Mesendoderm (in vitro differentiated cells): ENCODE data around the gene TNIK.
A peak's percentile ranks its signal among the peaks of the same experiment; 100 is the strongest.

ENCODE experiments used
- DNase-seq: peaks from one replicate; pipeline ENCODE4 v3.0.0; 2013
- H2AK5ac ChIP-seq: 2 replicates; pipeline ENCODE4 v1.6.1; 2013; ENCODE audit warnings: low read length, inconsistent platforms
- H2BK120ac ChIP-seq: 2 replicates; pipeline ENCODE4 v1.6.1; 2013; ENCODE audit warnings: low read depth, mild to moderate bottlenecking, low read length, moderate library complexity, mixed read lengths
- H2BK15ac ChIP-seq: replicated peaks from 2 replicates; pipeline ENCODE4 v1.6.1; 2013; ENCODE audit warnings: low read depth, mild to moderate bottlenecking, moderate library complexity
- H2BK5ac ChIP-seq: 2 replicates; pipeline ENCODE4 v1.6.1; 2013; ENCODE audit warnings: low read length, inconsistent platforms
- H3K18ac ChIP-seq: 2 replicates; pipeline ENCODE4 v1.6.1; 2013; ENCODE audit warnings: mild to moderate bottlenecking, low read length, mixed read lengths
- H3K23ac ChIP-seq: one replicate; pipeline ENCODE4 v1.6.1; 2013; ENCODE audit warnings: low read length
- H3K27ac ChIP-seq: 2 replicates; pipeline ENCODE4 v1.5.1; 2013; ENCODE audit warnings: low read depth, mild to moderate bottlenecking, inconsistent platforms, low read length, moderate library complexity
- H3K27me3 ChIP-seq: 2 replicates; pipeline ENCODE4 v1.6.1; 2013; ENCODE audit warnings: low read length, control low read depth, mild to moderate bottlenecking, inconsistent platforms; ENCODE audit not compliant: insufficient read depth, poor library complexity
- H3K36me3 ChIP-seq: 2 replicates; pipeline ENCODE4 v1.6.1; 2013; ENCODE audit warnings: low read length, inconsistent platforms; ENCODE audit not compliant: control insufficient read depth, insufficient read depth
- H3K4ac ChIP-seq: one replicate; pipeline ENCODE4 v1.6.1; 2013; ENCODE audit warnings: low read depth, mild to moderate bottlenecking, low read length, moderate library complexity
- H3K4me1 ChIP-seq: 2 replicates; pipeline ENCODE4 v1.6.1; 2013; ENCODE audit warnings: low read depth, low read length, inconsistent platforms; ENCODE audit not compliant: control insufficient read depth
- H3K4me2 ChIP-seq: 2 replicates; pipeline ENCODE4 v1.6.1; 2013; ENCODE audit warnings: low read length
- H3K4me3 ChIP-seq: 2 replicates; pipeline ENCODE4 v1.5.1; 2013; ENCODE audit warnings: mild to moderate bottlenecking, low read length
- H3K56ac ChIP-seq: one replicate; pipeline ENCODE4 v1.6.1; 2013; ENCODE audit warnings: low read length
- H3K79me1 ChIP-seq: 2 replicates; pipeline ENCODE4 v1.6.1; 2013; ENCODE audit warnings: low read length, inconsistent platforms
- H3K79me2 ChIP-seq: 2 replicates; pipeline ENCODE4 v1.6.1; 2013; ENCODE audit warnings: mild to moderate bottlenecking, low read length; ENCODE audit not compliant: control insufficient read depth, insufficient read depth
- H3K9ac ChIP-seq: 2 replicates; pipeline ENCODE4 v1.6.1; 2013; ENCODE audit warnings: low read length, inconsistent platforms
- H4K5ac ChIP-seq: one replicate; pipeline ENCODE4 v1.6.1; 2013; ENCODE audit warnings: low read length
- H4K8ac ChIP-seq: one replicate; pipeline ENCODE4 v1.6.1; 2013; ENCODE audit warnings: low read depth, mild to moderate bottlenecking, control low read depth, low read length, moderate library complexity
- WGBS: extraction: QIAGEN DNeasy Blood & Tissue Kit; methylation state at CpG from one replicate; pipeline ENCODE4 v1.1.7; 2013; ENCODE audit warnings: low lambda C conversion rate, missing lambda C conversion rate; ENCODE audit not compliant: insufficient coverage; ENCODE audit errors: extremely low coverage; 5-methylcytosine and 5-hydroxymethylcytosine counted together

Gene TNIK

GRCh38 chr3:171460725-171461524 lies 720 bp upstream of the TNIK start:
- no peaks in the 10 kb centered on the region for H3K36me3 ChIP-seq
- H2AK5ac ChIP-seq = no peak overlapping the region
- peak overlapping the region; percentile 55 for H3K9ac ChIP-seq
- no peak overlapping the region for H3K4ac ChIP-seq
- peak overlapping the region; percentile 70 for H3K4me3 ChIP-seq
- peak overlapping the region; percentile 12 for H2BK15ac ChIP-seq
- peak overlapping the region; percentile 67 for H3K23ac ChIP-seq
- H3K4me2 ChIP-seq = peak overlapping the region; percentile 87
- no CpG with 5 or more reads among the region's 51 CpGs for WGBS
- peaks cover 13% of the 10 kb centered on the region for H3K79me2 ChIP-seq
- H2BK120ac ChIP-seq = no peak overlapping the region
- peak overlapping the region; percentile 72 for H3K18ac ChIP-seq
- peak overlapping the region; percentile 13 for H3K27ac ChIP-seq
- H3K4me1 ChIP-seq = peaks cover 8% of the 10 kb centered on the region
- DNase-seq = peak; percentile 82
- no peak overlapping the region for H2BK5ac ChIP-seq
- no peak overlapping the region for H4K5ac ChIP-seq
- no peaks in the 10 kb centered on the region for H3K79me1 ChIP-seq
- no peaks in the 10 kb centered on the region for H3K27me3 ChIP-seq
- H3K56ac ChIP-seq = peak overlapping the region; percentile 79
- no peak overlapping the region for H4K8ac ChIP-seq

DNA sequence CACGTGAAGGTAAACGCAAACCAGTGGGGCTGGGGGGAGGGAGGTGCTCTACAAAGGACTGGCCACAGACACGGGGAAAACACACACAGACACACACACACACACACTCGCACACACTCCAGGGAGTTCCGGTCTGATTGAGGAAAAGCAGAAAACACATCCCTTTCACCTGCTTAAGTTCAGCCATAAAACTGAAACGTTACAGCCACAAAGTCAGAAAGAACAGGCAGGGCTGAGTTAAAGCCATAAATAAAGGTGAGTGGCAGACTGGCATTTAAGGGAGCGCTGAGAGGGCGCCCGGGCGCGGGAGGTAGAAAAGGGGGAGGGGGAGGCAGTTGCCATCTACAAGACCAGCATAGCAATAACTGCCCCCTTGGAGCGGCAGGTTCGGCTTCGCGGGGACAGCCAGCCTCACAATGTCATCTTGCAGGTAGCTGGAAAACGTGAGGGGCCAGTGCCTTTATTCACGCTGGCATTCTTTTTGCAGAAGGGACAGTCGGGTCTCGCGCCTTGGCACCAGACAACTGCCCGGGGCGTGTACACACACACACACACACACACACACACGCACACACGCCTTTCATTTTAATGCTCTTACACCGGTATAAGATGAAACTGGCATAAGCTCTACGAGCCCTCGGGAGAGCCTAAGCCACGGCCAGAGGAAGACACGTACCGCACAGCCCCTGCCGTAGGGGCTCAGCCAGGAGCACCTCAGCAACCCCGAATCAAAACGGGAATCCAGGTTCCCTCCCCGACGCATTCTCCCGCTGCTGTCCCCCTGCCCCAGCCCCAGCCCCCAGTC lies 866 bp downstream of the TNIK start:
- Histone ChIP-seq H3K79me2 (peaks cover 14% of the 10 kb centered on the region), H2BK15ac (no peak overlapping the region), H3K27ac (no peak overlapping the region), H3K56ac (peak overlapping the region; percentile 79), H3K79me1 (no peaks in the 10 kb centered on the region), H4K5ac (no peak overlapping the region), H3K36me3 (no peaks in the 10 kb centered on the region), H2AK5ac (no peak overlapping the region), H2BK5ac (no peak overlapping the region), H3K4me3 (peak overlapping the region; percentile 70), H3K4me1 (peaks cover 8% of the 10 kb centered on the region), H3K18ac (peak overlapping the region; percentile 68), H2BK120ac (peak overlapping the region; percentile 16), H3K23ac (no peak overlapping the region), H3K4ac (no peak overlapping the region), H3K4me2 (peak overlapping the region; percentile 87), H3K27me3 (no peaks in the 10 kb centered on the region), H4K8ac (no peak overlapping the region), H3K9ac (peak overlapping the region; percentile 60)
- DNase-seq = peak; percentile 72
- WGBS = no CpG with 5 or more reads among the region's 36 CpGs

- H2BK5ac ChIP-seq = no peak overlapping the region
- DNase-seq = peak; percentile 81
- WGBS = no CpG with 5 or more reads among the region's 6 CpGs
- no peak overlapping the region for H2AK5ac ChIP-seq
- H3K4me2 ChIP-seq = peak overlapping the region; percentile 39
- peak overlapping the region; percentile 79 for H3K56ac ChIP-seq
- H3K27me3 ChIP-seq = no peaks in the 10 kb centered on the region
- peak overlapping the region; percentile 7 for H3K4me3 ChIP-seq
- H3K4me1 ChIP-seq = peaks cover 8% of the 10 kb centered on the region
- H2BK15ac ChIP-seq = no peak overlapping the region
- no peaks in the 10 kb centered on the region for H3K79me1 ChIP-seq
- H3K36me3 ChIP-seq = no peaks in the 10 kb centered on the region
- H3K4ac ChIP-seq = no peak overlapping the region
- peaks cover 14% of the 10 kb centered on the region for H3K79me2 ChIP-seq
- H4K5ac ChIP-seq = no peak overlapping the region
- no peak overlapping the region for H3K23ac ChIP-seq
- no peak overlapping the region for H4K8ac ChIP-seq
- no peak overlapping the region for H2BK120ac ChIP-seq
- no peak overlapping the region for H3K18ac ChIP-seq
- no peak overlapping the region for H3K27ac ChIP-seq
- peak overlapping the region; percentile 60 for H3K9ac ChIP-seq
These were observed 1.4 kb downstream of the TNIK start for GRCh38 chr3:171458864-171459136.

- Histone ChIP-seq H3K18ac (peak overlapping the region; percentile 32), H3K79me1 (no peaks in the 10 kb centered on the region), H3K27ac (peak overlapping the region; percentile 5), H3K23ac (no peak overlapping the region), H3K4ac (no peak overlapping the region), H3K9ac (peak overlapping the region; percentile 60), H3K4me2 (peak overlapping the region; percentile 39), H3K4me3 (peak overlapping the region; percentile 13), H3K4me1 (peaks cover 8% of the 10 kb centered on the region), H4K8ac (no peak overlapping the region), H3K56ac (peak overlapping the region; percentile 78), H2AK5ac (no peak overlapping the region), H3K27me3 (no peaks in the 10 kb centered on the region), H2BK5ac (no peak overlapping the region), H3K36me3 (no peaks in the 10 kb centered on the region), H3K79me2 (peaks cover 14% of the 10 kb centered on the region), H2BK120ac (no peak overlapping the region), H4K5ac (no peak overlapping the region), H2BK15ac (no peak overlapping the region)
- peak; percentile 40 for DNase-seq
- WGBS = no CpG with 5 or more reads among the region's 23 CpGs
These were observed 1.9 kb downstream of the TNIK start for GRCh38 chr3:171458071-171458863.

DNA sequence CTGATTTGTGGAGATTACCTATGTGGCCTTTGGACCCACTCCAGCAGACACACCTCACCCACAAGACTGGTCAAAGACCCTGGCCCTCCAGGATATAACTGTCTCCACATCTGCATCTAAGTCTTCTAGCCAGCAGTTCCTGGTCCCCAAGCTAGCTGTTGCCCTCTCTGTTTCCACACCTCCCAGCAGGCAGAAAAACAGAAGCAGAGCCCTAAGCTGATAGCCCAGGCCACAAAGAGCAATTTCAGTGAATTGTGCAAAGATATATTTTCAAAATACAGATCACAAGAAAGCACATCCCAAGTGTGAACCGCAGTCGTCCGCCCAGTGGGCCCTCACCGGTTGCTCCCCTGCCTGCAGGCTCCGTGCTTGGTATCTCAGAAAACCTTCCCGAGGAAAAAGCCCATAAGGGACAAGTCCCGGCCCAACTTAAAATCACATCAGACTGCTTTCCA lies 2.6 kb downstream of the TNIK start:
- Histone ChIP-seq H2BK15ac (no peak overlapping the region), H2AK5ac (peak overlapping the region; percentile 75), H3K4me2 (peak overlapping the region; percentile 11), H3K4me1 (peaks cover 8% of the 10 kb centered on the region), H4K8ac (no peak overlapping the region), H3K79me2 (peaks cover 18% of the 10 kb centered on the region), H2BK120ac (peak overlapping the region; percentile 1), H3K9ac (peak overlapping the region; percentile 45), H3K18ac (peak overlapping the region; percentile 9), H3K4me3 (no peak overlapping the region), H3K36me3 (no peaks in the 10 kb centered on the region), H3K23ac (no peak overlapping the region), H4K5ac (no peak overlapping the region), H2BK5ac (no peak overlapping the region), H3K4ac (no peak overlapping the region), H3K79me1 (no peaks in the 10 kb centered on the region), H3K56ac (peak overlapping the region; percentile 78), H3K27ac (peak overlapping the region; percentile 20), H3K27me3 (no peaks in the 10 kb centered on the region)
- no CpG with 5 or more reads among the region's 7 CpGs for WGBS
- no peak for DNase-seq
